MCF 10A (cell line): ENCODE data around the gene CENPU. TPM values are rescaled to one million over a fixed set of nuclear protein-coding genes. Genes with fewer than 3 reads are reported as not detected.
A peak's percentile ranks its signal among the peaks of the same experiment; 100 is the strongest.

Experiments
- BruUV-seq: library from RNA; stranded (reverse); fragments of 400-500 nt; replicated peaks from 2 replicates; lab custom pipeline; 2021; lab: Mats Ljungman, UMichigan
- CTCF ChIA-PET: fragments of 300-600 bp; sonication (Branson Sonifier 250); formaldehyde crosslinking; extraction: SDS; loops from one replicate; lab custom pipeline; 2021; ENCODE audit warnings: antibody characterized with exemption, inconsistent platforms; lab: Yijun Ruan, JAX
- POLR2A ChIA-PET: fragments of 300-600, 350-650 bp; sonication (Branson Sonifier 250); formaldehyde crosslinking; extraction: SDS; loops from one replicate; lab custom pipeline; 2020; ENCODE audit warnings: antibody characterized with exemption, inconsistent platforms; lab: Yijun Ruan, JAX
- DNase-seq: peaks from one replicate; pipeline ENCODE4 v3.0.0-alpha.2; 2018; ENCODE audit not compliant: unreplicated experiment
- H3K27ac Mint-ChIP-seq: one replicate; pipeline ENCODE4 v1.8.0; 2022; ENCODE audit warnings: mild to moderate bottlenecking, low read depth, mixed read lengths; ENCODE audit not compliant: unreplicated experiment
- H3K27me3 Mint-ChIP-seq: one replicate; pipeline ENCODE4 v1.8.0; 2022; ENCODE audit warnings: mixed read lengths; ENCODE audit not compliant: insufficient read depth, unreplicated experiment
- H3K36me3 Mint-ChIP-seq: one replicate; pipeline ENCODE4 v1.8.0; 2022; ENCODE audit warnings: mild to moderate bottlenecking, moderate library complexity, mixed read lengths; ENCODE audit not compliant: insufficient read depth, unreplicated experiment
- H3K4me1 Mint-ChIP-seq: one replicate; pipeline ENCODE4 v1.8.0; 2022; ENCODE audit warnings: mixed read lengths; ENCODE audit not compliant: insufficient read depth, unreplicated experiment
- H3K4me3 Mint-ChIP-seq: one replicate; pipeline ENCODE4 v1.8.0; 2022; ENCODE audit warnings: mild to moderate bottlenecking, moderate library complexity, mixed read lengths; ENCODE audit not compliant: unreplicated experiment
- H3K9me3 Mint-ChIP-seq: one replicate; pipeline ENCODE4 v1.8.0; 2022; ENCODE audit warnings: mixed read lengths; ENCODE audit not compliant: unreplicated experiment
- CTCF ChIP-seq: fragments of 200-600 bp; IDR thresholded peaks from one replicate; pipeline ENCODE4 v1.8.0; 2022; ENCODE audit warnings: antibody characterized with exemption, mild to moderate bottlenecking; ENCODE audit not compliant: unreplicated experiment
- intact Hi-C: fragments of 100-400 bp; cut with micrococcal nuclease; formaldehyde crosslinking; loops from 2 replicates; pipeline ENCODE4 v1.14.1; 2022
- total RNA-seq: library from RNA; stranded (reverse); gene quantifications from 2 replicates; pipeline ENCODE4 v1.2.3, GENCODE V29; 2022

Gene CENPU
- total RNA-seq, 1 experiment from 2014 or later: 22.3 TPM

- ChIA-PET CTCF (no interaction called here), POLR2A (interaction anchor here (1.2 to 1.6 kb wide), 2 partner anchors 8 to 12 kb away, joined by 3 read pairs; no protein-coding TSS in a partner anchor)
- Mint-ChIP-seq H3K4me1 (peaks cover 6% of the 10 kb centered on the region), H3K27me3 (no peaks in the 10 kb centered on the region), H3K27ac (peak overlapping the region; percentile 73), H3K36me3 (peaks cover 89% of the 10 kb centered on the region), H3K9me3 (no peaks in the 10 kb centered on the region), H3K4me3 (no peak overlapping the region)
- no peak for DNase-seq
- BruUV-seq: no TSS peak
- intact Hi-C loops: no loop called here
- TF ChIP-seq CTCF: no peak
Measured at GRCh38 chr4:184776821-184777220, 42.9 kb upstream of the CENPU start.

- no peak for DNase-seq
- intact Hi-C loops: no loop called here
- POLR2A ChIA-PET: interaction anchor here (1.2 to 1.6 kb wide), 2 partner anchors 9 to 11 kb away, joined by 3 read pairs; no protein-coding TSS in a partner anchor
- no peak for TF ChIP-seq CTCF
- CTCF ChIA-PET: no interaction called here
- H3K27ac Mint-ChIP-seq: no peak overlapping the region
- peaks cover 86% of the 10 kb centered on the region for H3K36me3 Mint-ChIP-seq
- H3K4me1 Mint-ChIP-seq: peaks cover 6% of the 10 kb centered on the region
- H3K9me3 Mint-ChIP-seq: no peaks in the 10 kb centered on the region
- no TSS peak for BruUV-seq
- no peak overlapping the region for H3K4me3 Mint-ChIP-seq
- H3K27me3 Mint-ChIP-seq: no peaks in the 10 kb centered on the region
Measured at GRCh38 chr4:184775854-184776555, 42.1 kb upstream of the CENPU start.

GRCh38 chr4:184774152-184774551 lies 40.3 kb upstream of the CENPU start:
- Mint-ChIP-seq H3K4me1 (peaks cover 6% of the 10 kb centered on the region), H3K36me3 (peaks cover 88% of the 10 kb centered on the region), H3K9me3 (no peaks in the 10 kb centered on the region), H3K27me3 (no peaks in the 10 kb centered on the region), H3K27ac (no peak overlapping the region), H3K4me3 (no peak overlapping the region)
- no peak for TF ChIP-seq CTCF
- intact Hi-C loops: no loop called here
- ChIA-PET POLR2A (interaction anchor here (0.9 kb wide), 1 partner anchor 10 kb away, joined by 3 read pairs; no protein-coding TSS in a partner anchor), CTCF (no interaction called here)
- no TSS peak for BruUV-seq
- no peak for DNase-seq

- Mint-ChIP-seq H3K27ac (no peak overlapping the region), H3K36me3 (peaks cover 91% of the 10 kb centered on the region), H3K9me3 (no peaks in the 10 kb centered on the region), H3K4me3 (no peak overlapping the region), H3K27me3 (no peaks in the 10 kb centered on the region), H3K4me1 (no peaks in the 10 kb centered on the region)
- CTCF ChIA-PET: interaction anchor here (0.6 kb wide), 1 partner anchor 108 kb away, joined by 4 read pairs; no protein-coding TSS in a partner anchor
- POLR2A ChIA-PET: no interaction called here
- no peak for TF ChIP-seq CTCF
- DNase-seq: no peak
- intact Hi-C loops: no loop called here
- BruUV-seq: no TSS peak
Measured at GRCh38 chr4:184771416-184771815, 37.5 kb upstream of the CENPU start.
